Measurements from ENCODE around the gene PHC3. TPM values are rescaled to one million over a fixed set of nuclear protein-coding genes. Genes with fewer than 3 reads are reported as not detected.

PHC3 gene
- total and polyA plus RNA-seq, 2 experiments from 2014 or later, result 36.6 to 39.8 TPM

- Histone ChIP-seq H3K4me1 (ENCODE audit: insufficient read depth) (peaks cover 24% of the 10 kb centered on the region), H3K27ac (no peak overlapping the region), H3K4me3 (no peak overlapping the region), H2AFZ (no peak overlapping the region), H3K9me2 (replicated peaks; ENCODE audit: insufficient read depth) (no peaks in the 10 kb centered on the region), H3K27me3 (no peaks in the 10 kb centered on the region), H4K20me1 (ENCODE audit: insufficient read depth, poor library complexity, severe bottlenecking) (no peaks in the 10 kb centered on the region), H3K79me2 (peaks cover 4% of the 10 kb centered on the region), H3K9me3 (ENCODE audit: low read depth) (no peaks in the 10 kb centered on the region), H3K36me3 (replicated peaks; ENCODE audit: insufficient read depth, low read depth) (no peaks in the 10 kb centered on the region), H3K4me2 (no peak overlapping the region)
- WGBS (ENCODE audit: low lambda C conversion rate, missing lambda C conversion rate), result 86% methylated on average over 4 of the region's 4 CpGs
- TF ChIP-seq EZH2 (IDR thresholded peaks at IDR 0.05; ENCODE audit: borderline replicate concordance) (no peak), EZH2phosphoT487 (IDR thresholded peaks at IDR 0.05; ENCODE audit: low read depth, severe bottlenecking, unreplicated experiment) (no peak), CTCF (IDR thresholded peaks at IDR 0.05; ENCODE audit: poor library complexity) (no peak)
- DNase-seq (ENCODE audit: low spot score), result no peak
These were observed 106.0 kb downstream of the PHC3 start for GRCh38 chr3:170075441-170076091.

GRCh38 chr3:170064108-170064507, 117.4 kb downstream of the PHC3 start:
- no peaks in the 10 kb centered on the region for H4K20me1 ChIP-seq (ENCODE audit: insufficient read depth, poor library complexity, severe bottlenecking)
- 97% methylated on average over 18 of the region's 18 CpGs for WGBS (ENCODE audit: low lambda C conversion rate, missing lambda C conversion rate)
- DNase-seq (ENCODE audit: low spot score), result no peak
- H3K4me1 ChIP-seq (ENCODE audit: insufficient read depth), result no peaks in the 10 kb centered on the region
- no peak overlapping the region for H3K4me3 ChIP-seq
- no peaks in the 10 kb centered on the region for H3K9me2 ChIP-seq (replicated peaks; ENCODE audit: insufficient read depth)
- no peaks in the 10 kb centered on the region for H3K27me3 ChIP-seq
- no peak overlapping the region for H3K27ac ChIP-seq
- no peaks in the 10 kb centered on the region for H3K36me3 ChIP-seq (replicated peaks; ENCODE audit: insufficient read depth, low read depth)
- H3K4me2 ChIP-seq, result no peak overlapping the region
- H3K9me3 ChIP-seq (ENCODE audit: low read depth), result no peaks in the 10 kb centered on the region
- H2AFZ ChIP-seq, result no peak overlapping the region
- TF ChIP-seq EZH2 (IDR thresholded peaks at IDR 0.05; ENCODE audit: borderline replicate concordance) (no peak), CTCF (IDR thresholded peaks at IDR 0.05; ENCODE audit: poor library complexity) (no peak), EZH2phosphoT487 (IDR thresholded peaks at IDR 0.05; ENCODE audit: low read depth, severe bottlenecking, unreplicated experiment) (no peak)
- peaks cover 2% of the 10 kb centered on the region for H3K79me2 ChIP-seq

- Histone ChIP-seq H3K4me3 (no peak overlapping the region), H4K20me1 (ENCODE audit: insufficient read depth, poor library complexity, severe bottlenecking) (no peaks in the 10 kb centered on the region), H3K79me2 (peaks cover 2% of the 10 kb centered on the region), H3K9me2 (replicated peaks; ENCODE audit: insufficient read depth) (no peaks in the 10 kb centered on the region), H3K4me1 (ENCODE audit: insufficient read depth) (no peaks in the 10 kb centered on the region), H3K9me3 (ENCODE audit: low read depth) (no peaks in the 10 kb centered on the region), H3K4me2 (no peak overlapping the region), H3K27ac (no peak overlapping the region), H2AFZ (no peak overlapping the region), H3K27me3 (no peaks in the 10 kb centered on the region), H3K36me3 (replicated peaks; ENCODE audit: insufficient read depth, low read depth) (no peaks in the 10 kb centered on the region)
- DNase-seq (ENCODE audit: low spot score), result no peak
- TF ChIP-seq EZH2 (IDR thresholded peaks at IDR 0.05; ENCODE audit: borderline replicate concordance), result no peak
- TF ChIP-seq CTCF (IDR thresholded peaks at IDR 0.05; ENCODE audit: poor library complexity), result no peak
- TF ChIP-seq EZH2phosphoT487 (IDR thresholded peaks at IDR 0.05; ENCODE audit: low read depth, severe bottlenecking, unreplicated experiment), result no peak
- 95% methylated on average over 15 of the region's 15 CpGs for WGBS (ENCODE audit: low lambda C conversion rate, missing lambda C conversion rate)
These were observed 117.8 kb downstream of the PHC3 start for GRCh38 chr3:170063691-170064090.

Data from hepatocyte (in vitro differentiated cells).